IPS-20b (cell line): ENCODE data around the gene DMP1.

Source experiments
- H3K27ac ChIP-seq: one replicate; pipeline ENCODE4 v1.5.1; 2013; ENCODE audit warnings: low read length
- H3K27me3 ChIP-seq: 2 replicates; pipeline ENCODE4 v1.6.1; 2013; ENCODE audit warnings: mild to moderate bottlenecking, low read length, inconsistent platforms; ENCODE audit not compliant: insufficient read depth
- H3K36me3 ChIP-seq: 2 replicates; pipeline ENCODE4 v1.6.1; 2013; ENCODE audit warnings: low read depth, mild to moderate bottlenecking, inconsistent platforms, low read length, moderate library complexity; ENCODE audit not compliant: insufficient read depth
- H3K4me1 ChIP-seq: 2 replicates; pipeline ENCODE4 v1.6.1; 2013; ENCODE audit warnings: mild to moderate bottlenecking, control low read depth, inconsistent platforms, low read length, moderate library complexity; ENCODE audit not compliant: insufficient read depth
- H3K4me3 ChIP-seq: 2 replicates; pipeline ENCODE4 v1.5.1; 2013; ENCODE audit warnings: mild to moderate bottlenecking, low read length, inconsistent platforms
- H3K9ac ChIP-seq: 2 replicates; pipeline ENCODE4 v1.6.1; 2013; ENCODE audit warnings: low read depth, mild to moderate bottlenecking, inconsistent platforms, low read length, moderate library complexity
- H3K9me3 ChIP-seq: 2 replicates; pipeline ENCODE4 v1.6.1; 2013; ENCODE audit warnings: mild to moderate bottlenecking, low read depth, low read length, inconsistent platforms; ENCODE audit not compliant: insufficient read depth

DMP1 gene

GRCh38 chr4:87644286-87644685, 5.8 kb upstream of the DMP1 start:
- H3K27me3 ChIP-seq, result no peaks in the 10 kb centered on the region
- no peak overlapping the region for H3K27ac ChIP-seq
- H3K9me3 ChIP-seq, result no peaks in the 10 kb centered on the region
- H3K4me1 ChIP-seq, result no peaks in the 10 kb centered on the region
- no peak overlapping the region for H3K4me3 ChIP-seq
- H3K9ac ChIP-seq, result no peak overlapping the region
- no peaks in the 10 kb centered on the region for H3K36me3 ChIP-seq

GRCh38 chr4:87650938-87651337, 858 bp downstream of the DMP1 start:
- no peaks in the 10 kb centered on the region for H3K27me3 ChIP-seq
- H3K9ac ChIP-seq, result no peak overlapping the region
- no peaks in the 10 kb centered on the region for H3K9me3 ChIP-seq
- no peak overlapping the region for H3K4me3 ChIP-seq
- peaks cover 12% of the 10 kb centered on the region; the same call in 1 of the 2 replicates for H3K4me1 ChIP-seq
- H3K27ac ChIP-seq, result no peak overlapping the region
- H3K36me3 ChIP-seq, result no peaks in the 10 kb centered on the region

DNA sequence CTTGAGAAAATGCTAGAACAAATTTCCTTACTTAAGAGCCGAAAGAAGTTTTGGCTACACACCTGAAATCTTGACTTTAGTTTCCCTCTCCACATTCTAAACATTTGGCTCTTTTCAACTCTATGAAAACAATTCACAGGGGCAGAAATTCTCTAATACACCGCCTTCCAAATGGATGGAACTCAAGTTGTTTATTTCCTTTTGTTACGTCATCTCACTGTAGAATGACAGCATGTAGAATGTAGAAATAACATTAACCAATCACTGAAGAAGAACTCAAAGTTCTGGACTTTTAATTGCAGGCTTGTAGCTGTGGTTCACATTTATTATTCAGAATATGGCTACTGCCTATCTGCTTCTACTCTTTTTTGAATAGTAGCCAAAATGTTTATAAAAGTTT, 1.9 kb downstream of the DMP1 start:
- no peaks in the 10 kb centered on the region for H3K9me3 ChIP-seq
- H3K27ac ChIP-seq, result no peak overlapping the region
- H3K27me3 ChIP-seq, result no peaks in the 10 kb centered on the region
- H3K9ac ChIP-seq, result no peak overlapping the region
- H3K36me3 ChIP-seq, result no peaks in the 10 kb centered on the region
- no peak overlapping the region for H3K4me3 ChIP-seq
- H3K4me1 ChIP-seq, result peaks cover 12% of the 10 kb centered on the region

DNA sequence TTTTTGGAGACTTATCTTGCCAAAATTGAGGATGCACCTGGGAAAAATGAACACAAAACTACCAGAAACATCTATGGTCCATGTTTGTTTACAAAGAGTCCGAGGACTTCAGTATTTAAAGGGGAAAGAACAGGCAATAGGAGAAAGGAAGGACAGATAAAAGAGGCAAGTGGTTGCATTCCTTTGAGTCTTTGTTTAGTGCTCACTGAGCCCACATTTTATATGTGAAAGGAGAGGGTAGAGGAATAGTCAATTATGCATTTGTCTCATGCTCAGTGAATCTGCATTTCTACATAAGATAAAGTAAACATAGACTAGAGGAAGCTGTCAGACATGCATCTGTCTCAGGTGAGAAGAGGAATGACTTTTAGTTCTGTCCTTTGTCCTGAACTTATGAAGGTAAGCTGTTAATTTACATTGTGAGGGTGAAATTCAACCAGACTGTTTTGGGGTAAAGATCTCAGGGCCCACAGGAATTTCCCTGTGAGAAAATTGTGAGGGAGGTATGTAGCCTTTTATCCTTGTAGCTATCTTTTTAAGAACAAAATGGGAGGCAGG, 4.5 kb downstream of the DMP1 start:
- no peaks in the 10 kb centered on the region for H3K27me3 ChIP-seq
- H3K9me3 ChIP-seq, result no peaks in the 10 kb centered on the region
- peak overlapping the region; percentile 20; the same call in 1 of the 2 replicates for H3K4me3 ChIP-seq
- H3K9ac ChIP-seq, result no peak overlapping the region
- no peaks in the 10 kb centered on the region for H3K36me3 ChIP-seq
- H3K27ac ChIP-seq, result no peak overlapping the region
- peaks cover 16% of the 10 kb centered on the region for H3K4me1 ChIP-seq

DNA sequence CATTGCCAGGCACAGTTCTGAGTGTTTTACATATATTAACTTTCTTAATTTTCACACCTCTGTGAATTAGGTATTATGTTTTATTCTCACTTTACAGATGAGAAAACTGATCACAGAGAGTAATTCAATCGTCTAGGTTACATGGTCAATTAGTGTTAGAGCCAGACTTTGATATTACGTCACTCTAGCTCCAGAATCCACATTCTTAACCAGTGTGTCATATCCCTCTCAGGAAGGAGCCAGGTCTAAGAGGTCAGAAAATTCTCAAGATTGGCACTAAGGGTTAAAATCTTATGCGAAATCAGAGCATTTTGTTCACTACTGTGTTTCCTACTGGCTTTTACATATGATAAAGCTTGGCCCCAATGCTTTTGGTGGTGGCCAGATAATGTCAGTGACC, 7.4 kb downstream of the DMP1 start:
- no peaks in the 10 kb centered on the region for H3K36me3 ChIP-seq
- no peaks in the 10 kb centered on the region for H3K27me3 ChIP-seq
- peaks cover 16% of the 10 kb centered on the region for H3K4me1 ChIP-seq
- H3K4me3 ChIP-seq, result no peak overlapping the region
- no peaks in the 10 kb centered on the region for H3K9me3 ChIP-seq
- no peak overlapping the region for H3K9ac ChIP-seq
- H3K27ac ChIP-seq, result no peak overlapping the region

GRCh38 chr4:87659247-87659931, 9.3 kb downstream of the DMP1 start:
- no peaks in the 10 kb centered on the region for H3K9me3 ChIP-seq
- H3K36me3 ChIP-seq, result no peaks in the 10 kb centered on the region
- no peak overlapping the region for H3K27ac ChIP-seq
- H3K4me3 ChIP-seq, result no peak overlapping the region
- no peak overlapping the region for H3K9ac ChIP-seq
- peaks cover 12% of the 10 kb centered on the region for H3K4me1 ChIP-seq
- no peaks in the 10 kb centered on the region for H3K27me3 ChIP-seq

DNA sequence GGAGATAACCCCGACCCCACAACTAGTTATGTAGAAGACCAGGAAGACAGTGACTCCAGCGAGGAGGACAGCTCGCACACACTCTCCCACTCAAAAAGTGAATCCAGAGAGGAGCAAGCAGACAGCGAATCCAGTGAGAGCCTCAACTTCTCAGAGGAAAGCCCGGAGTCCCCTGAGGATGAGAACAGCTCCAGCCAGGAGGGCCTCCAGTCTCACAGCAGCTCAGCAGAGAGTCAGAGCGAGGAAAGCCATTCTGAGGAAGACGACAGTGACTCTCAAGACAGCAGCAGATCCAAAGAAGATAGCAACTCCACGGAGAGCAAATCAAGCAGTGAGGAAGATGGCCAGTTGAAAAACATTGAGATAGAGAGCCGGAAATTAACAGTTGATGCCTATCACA, 12.8 kb downstream of the DMP1 start:
- H3K4me1 ChIP-seq, result peaks cover 2% of the 10 kb centered on the region; the same call in 1 of the 2 replicates
- H3K9me3 ChIP-seq, result no peaks in the 10 kb centered on the region
- H3K27ac ChIP-seq, result no peak overlapping the region
- H3K27me3 ChIP-seq, result no peaks in the 10 kb centered on the region
- no peak overlapping the region for H3K9ac ChIP-seq
- H3K36me3 ChIP-seq, result no peaks in the 10 kb centered on the region
- no peak overlapping the region for H3K4me3 ChIP-seq

DNA sequence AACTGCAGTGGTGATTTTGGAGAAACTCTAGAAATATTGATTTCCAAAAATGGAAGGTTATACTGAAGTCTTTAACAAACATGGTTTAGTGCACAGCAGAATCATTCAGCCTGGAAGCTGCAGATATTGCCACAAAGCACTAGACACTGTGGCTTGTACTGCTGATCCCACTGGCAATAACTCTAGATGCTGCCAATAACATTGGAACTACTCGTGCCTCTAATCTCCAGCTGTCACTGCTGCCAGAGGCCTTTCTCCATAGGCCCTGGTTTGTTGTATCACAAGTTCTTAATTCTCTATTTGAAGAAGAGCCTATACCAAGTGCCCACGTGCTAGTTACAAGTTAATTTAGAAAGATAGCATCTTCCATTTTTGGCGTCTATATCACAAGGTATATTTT, 19.3 kb downstream of the DMP1 start:
- Histone ChIP-seq H3K9me3 (peaks cover 33% of the 10 kb centered on the region), H3K27ac (no peak overlapping the region), H3K27me3 (no peaks in the 10 kb centered on the region), H3K9ac (no peak overlapping the region), H3K4me1 (no peaks in the 10 kb centered on the region), H3K36me3 (no peaks in the 10 kb centered on the region), H3K4me3 (no peak overlapping the region)

DNA sequence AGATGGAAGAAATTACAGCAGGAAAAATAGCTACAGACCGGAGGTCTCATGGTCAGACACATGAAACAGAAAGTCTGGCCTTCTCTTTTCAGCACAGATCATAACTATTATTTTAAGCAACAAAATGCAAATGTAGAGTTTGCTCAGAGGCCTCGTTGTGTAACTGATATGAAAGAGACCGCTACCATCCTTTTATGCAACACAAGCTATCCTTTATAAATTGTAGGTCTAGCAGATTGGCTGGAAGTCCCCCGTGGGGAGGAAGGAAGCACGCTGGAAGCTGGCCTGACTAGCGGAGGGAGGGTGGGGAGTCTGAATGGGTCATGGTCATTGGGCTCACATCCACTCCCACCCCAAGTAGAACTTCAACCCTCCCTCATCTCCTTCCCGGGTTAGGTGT, 27.7 kb downstream of the DMP1 start:
- no peak overlapping the region for H3K9ac ChIP-seq
- no peaks in the 10 kb centered on the region for H3K36me3 ChIP-seq
- peaks cover 26% of the 10 kb centered on the region for H3K9me3 ChIP-seq
- no peaks in the 10 kb centered on the region for H3K27me3 ChIP-seq
- H3K4me1 ChIP-seq, result peaks cover 17% of the 10 kb centered on the region; the same call in 1 of the 2 replicates
- no peak overlapping the region for H3K4me3 ChIP-seq
- no peak overlapping the region for H3K27ac ChIP-seq

GRCh38 chr4:87679449-87680169, 29.5 kb downstream of the DMP1 start:
- Histone ChIP-seq H3K4me1 (peaks cover 17% of the 10 kb centered on the region; the same call in 1 of the 2 replicates), H3K9ac (peak overlapping the region; percentile 74; the same call in 1 of the 2 replicates), H3K27me3 (no peaks in the 10 kb centered on the region), H3K36me3 (no peaks in the 10 kb centered on the region), H3K27ac (peak overlapping the region; percentile 77), H3K9me3 (peaks cover 20% of the 10 kb centered on the region; the same call in 1 of the 2 replicates), H3K4me3 (peak overlapping the region; percentile 48)

DNA sequence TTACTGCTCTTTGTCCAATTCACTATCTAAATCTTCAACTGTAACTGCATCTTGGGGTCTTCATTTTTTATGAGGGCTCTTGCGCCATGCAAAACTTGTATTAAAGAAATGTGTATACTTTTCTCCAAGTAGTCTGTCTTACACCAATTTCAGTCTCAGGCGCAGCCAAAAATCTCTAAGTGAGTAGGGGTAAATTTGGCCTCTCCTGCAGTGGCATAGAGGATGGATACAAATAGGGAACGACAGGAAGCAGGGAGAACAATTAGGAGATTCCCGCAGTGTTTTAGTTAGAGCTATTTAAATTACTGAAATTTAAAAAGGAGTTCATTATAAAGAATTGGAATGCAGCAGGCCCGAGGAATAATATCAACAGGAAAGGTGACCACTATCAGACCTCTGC, 30.2 kb downstream of the DMP1 start:
- peak overlapping the region; percentile 48 for H3K4me3 ChIP-seq

GRCh38 chr4:87688316-87688715, 38.2 kb downstream of the DMP1 start:
- H3K36me3 ChIP-seq, result no peaks in the 10 kb centered on the region
- H3K9ac ChIP-seq, result no peak overlapping the region
- no peaks in the 10 kb centered on the region for H3K4me1 ChIP-seq
- no peaks in the 10 kb centered on the region for H3K27me3 ChIP-seq
- no peak overlapping the region for H3K4me3 ChIP-seq
- peaks cover 38% of the 10 kb centered on the region for H3K9me3 ChIP-seq
- no peak overlapping the region for H3K27ac ChIP-seq

More for the DNA sequence above, 30.2 kb downstream of the DMP1 start:
- peak overlapping the region; percentile 74; the same call in 1 of the 2 replicates for H3K9ac ChIP-seq
- H3K27ac ChIP-seq, result peak overlapping the region; percentile 74
- H3K9me3 ChIP-seq, result peaks cover 13% of the 10 kb centered on the region; the same call in 1 of the 2 replicates
- H3K27me3 ChIP-seq, result no peaks in the 10 kb centered on the region
- no peaks in the 10 kb centered on the region for H3K36me3 ChIP-seq
- peaks cover 17% of the 10 kb centered on the region; the same call in 1 of the 2 replicates for H3K4me1 ChIP-seq
